ENCODE measurements around the gene SLC16A4.

Gene SLC16A4

DNA sequence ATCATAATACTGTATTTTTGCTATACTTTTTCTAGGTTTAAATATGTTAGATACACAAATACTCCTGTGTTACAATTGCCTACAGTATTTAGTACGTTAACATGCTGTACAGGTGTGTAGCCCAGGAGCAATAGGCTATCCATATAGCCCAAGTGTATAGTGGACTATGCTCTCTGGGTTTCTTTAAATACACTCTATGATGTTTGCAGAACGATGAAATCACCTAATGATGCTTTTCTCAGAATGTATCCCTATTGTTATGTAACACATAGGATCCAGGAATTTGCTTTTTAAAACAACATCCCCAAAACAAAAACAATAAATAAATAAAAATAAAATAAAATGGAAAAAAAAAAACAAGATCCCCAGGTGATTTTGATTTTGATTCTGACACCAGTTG, 69.8 kb downstream of the SLC16A4 start:
- DNase-seq: no peak

DNA sequence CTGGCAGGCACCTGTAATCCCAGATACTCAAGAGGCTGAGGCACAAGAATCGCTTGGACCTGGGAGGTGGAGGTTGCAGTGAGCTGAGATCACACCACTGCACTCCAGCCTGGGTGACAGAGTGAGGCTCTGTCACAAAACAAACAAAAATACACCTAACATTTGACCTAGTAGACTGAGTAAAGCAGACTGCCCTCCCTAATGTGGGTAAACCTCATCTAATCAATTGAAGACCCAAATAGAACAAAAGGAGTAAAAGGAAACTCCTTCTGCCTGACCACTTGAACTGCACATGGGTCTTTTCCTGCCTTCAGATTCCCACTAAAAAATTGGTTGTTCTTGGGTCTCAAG, 70.7 kb downstream of the SLC16A4 start:
- no peak for DNase-seq

DNA sequence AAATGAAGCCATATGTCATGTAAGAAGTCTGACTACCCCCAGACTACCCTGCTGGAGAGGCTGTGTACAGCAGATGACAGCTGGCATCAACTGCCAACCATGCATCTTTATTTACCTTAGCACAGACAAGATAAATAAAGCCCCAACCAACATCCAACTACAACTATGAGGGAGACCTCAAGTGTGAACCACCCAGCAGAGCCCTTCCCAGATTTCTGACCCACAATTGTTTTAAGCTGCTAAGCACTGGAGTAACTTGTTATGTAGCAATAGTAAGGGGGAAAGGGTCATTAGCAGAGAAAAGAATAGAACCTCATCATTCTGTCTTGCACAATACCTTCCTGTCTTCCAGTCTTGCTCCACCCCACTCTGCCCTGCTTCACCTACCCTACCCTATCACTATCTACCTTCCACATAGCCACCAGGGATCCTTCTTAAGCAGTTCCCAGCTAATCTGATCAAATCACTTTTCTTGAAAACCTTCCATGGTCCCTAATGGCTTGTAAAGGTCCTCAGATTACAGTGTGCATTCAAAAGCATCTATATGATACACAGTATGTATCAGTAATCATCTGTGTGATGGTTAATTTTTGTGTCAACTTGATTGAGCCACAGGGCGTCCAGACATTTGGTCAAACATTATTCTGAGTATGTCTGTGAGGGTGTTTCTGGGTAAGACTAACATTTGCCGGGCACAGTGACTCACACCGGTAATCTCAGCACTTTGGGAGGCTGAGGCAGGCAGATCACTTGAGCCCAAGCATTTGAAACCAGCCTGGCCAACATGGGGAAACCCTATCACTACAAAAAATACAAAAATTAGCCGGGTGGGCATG, 71.3 kb downstream of the SLC16A4 start:
- DNase-seq: no peak

DNA sequence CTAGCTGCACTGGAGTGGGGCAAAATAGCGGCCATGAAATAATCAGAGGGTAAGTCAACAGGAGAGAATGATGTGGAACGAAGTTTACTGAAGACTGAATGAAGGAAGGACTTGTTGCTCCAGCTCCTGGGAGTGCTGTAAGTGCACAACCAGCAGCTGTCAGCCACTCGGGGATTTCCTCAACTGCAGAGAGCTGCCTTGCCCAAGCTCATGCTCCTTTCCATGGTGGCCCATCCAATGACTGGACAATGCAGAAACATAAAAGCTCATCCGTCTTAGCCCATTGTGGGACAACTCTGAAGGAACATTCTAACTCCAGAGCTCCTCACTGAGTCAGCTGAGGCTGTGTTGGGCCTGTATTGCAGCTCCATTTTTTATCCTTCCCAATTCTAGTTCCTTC, 72.8 kb downstream of the SLC16A4 start:
- DNase-seq: no peak

DNA sequence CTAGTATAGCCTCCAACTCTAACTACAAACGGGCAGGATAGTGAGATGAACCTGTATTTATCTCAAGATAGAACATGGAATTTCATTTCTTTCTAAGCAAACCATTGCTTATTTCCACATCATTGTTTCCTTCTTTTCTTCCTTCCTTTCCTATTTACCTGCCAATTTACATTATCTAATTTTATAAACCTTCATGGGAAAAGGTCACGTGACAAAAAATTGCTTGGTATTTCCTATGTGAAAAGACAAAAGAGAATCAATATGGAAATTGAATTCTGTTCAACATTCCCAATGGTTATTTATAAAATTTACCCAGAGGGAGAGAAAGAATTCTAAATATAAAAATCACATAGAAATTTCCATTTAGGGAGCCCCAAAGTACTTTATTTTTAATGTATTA, 74.1 kb downstream of the SLC16A4 start:
- no peak for DNase-seq

All from CD4-positive, alpha-beta T cell treated with Interleukin-21 for 1 hour (primary cell).